ENCODE data around the gene UTY. TPM values are rescaled to one million over a fixed set of nuclear protein-coding genes. Genes with fewer than 3 reads are reported as not detected.

The UTY gene
- total RNA-seq, 1 experiment from 2014 or later, result not detected

GRCh38 chrY:13361656-13362636 lies 117.9 kb downstream of the UTY start:
- Histone ChIP-seq H4K5ac (ENCODE audit: insufficient read length, low read depth, low read length) (no peak overlapping the region), H3T11ph (ENCODE audit: low read length) (no peak overlapping the region), H3K23ac (ENCODE audit: insufficient read length, low read depth, low read length) (no peak overlapping the region), H2AK5ac (ENCODE audit: insufficient read length, low read length) (no peak overlapping the region), H3K18ac (ENCODE audit: insufficient read length, low read depth, low read length) (no peak overlapping the region), H3K14ac (ENCODE audit: insufficient read depth, low read length) (no peak overlapping the region), H3K23me2 (ENCODE audit: insufficient read length, low read depth, low read length, poor library complexity, severe bottlenecking) (no peaks in the 10 kb centered on the region), H4K91ac (ENCODE audit: insufficient read length, low read depth, low read length) (no peak overlapping the region), H3K4me2 (ENCODE audit: insufficient read depth, insufficient read length, low read length) (no peak overlapping the region), H4K20me1 (ENCODE audit: control insufficient read depth, insufficient read depth, insufficient read length) (no peaks in the 10 kb centered on the region), H3K9me3 (ENCODE audit: control insufficient read depth, low read depth, low read length) (no peaks in the 10 kb centered on the region), H3K27ac (ENCODE audit: insufficient read length, low read depth, low read length) (no peak overlapping the region), H2BK5ac (ENCODE audit: insufficient read length, low read length) (no peak overlapping the region), H2AFZ (ENCODE audit: low read length) (no peak overlapping the region), H2BK120ac (ENCODE audit: low read depth, low read length, poor library complexity, severe bottlenecking) (no peak overlapping the region), H2BK15ac (ENCODE audit: low read depth, low read length) (no peak overlapping the region), H3K4me1 (ENCODE audit: insufficient read depth, low read length) (no peaks in the 10 kb centered on the region), H2BK20ac (ENCODE audit: low read depth, low read length, poor library complexity, severe bottlenecking) (no peak overlapping the region), H3K79me1 (ENCODE audit: insufficient read depth, low read depth, low read length, poor library complexity, severe bottlenecking) (no peaks in the 10 kb centered on the region), H3K9ac (ENCODE audit: extremely low read depth, insufficient read length, low read length) (no peak overlapping the region), H3K79me2 (ENCODE audit: insufficient read depth, low read length) (no peaks in the 10 kb centered on the region), H3K27me3 (ENCODE audit: insufficient read depth, low read length) (no peaks in the 10 kb centered on the region), H2BK12ac (ENCODE audit: insufficient read length, low read depth, low read length) (no peak overlapping the region), H3K56ac (ENCODE audit: insufficient read length, low read depth, low read length) (no peak overlapping the region), H3K4ac (ENCODE audit: low read depth, low read length) (no peak overlapping the region), H4K8ac (replicated peaks; ENCODE audit: insufficient read length, low read depth, low read length) (no peak overlapping the region)
- WGBS (ENCODE audit: extremely low coverage, insufficient read length, low lambda C conversion rate), result no CpG with 5 or more reads among the region's 2 CpGs
- Mint-ChIP-seq H3K4me3 (no peak overlapping the region), H3K27me3 (ENCODE audit: low read depth) (no peaks in the 10 kb centered on the region), H3K4me1 (no peaks in the 10 kb centered on the region), H3K27ac (no peak overlapping the region), H3K36me3 (ENCODE audit: insufficient read depth in 1 of 3, low read depth in 3 of 3) (no peaks in the 10 kb centered on the region), H3K9me3 (no peaks in the 10 kb centered on the region)
- DNase-seq, result no peak
- TF ChIP-seq CTCF (conservative IDR thresholded peaks at IDR 0.05), result no peak
